NCI-H2081 treated with DMSO at 0.1 percent for 48 hours (cell line): ENCODE data around the gene GBX1.
A peak's percentile ranks its signal among the peaks of the same experiment; 100 is the strongest.

Source experiments
- DNase-seq: peaks from one replicate; lab custom pipeline; 2025; lab: John Stamatoyannopoulos, UW

GBX1 gene

GRCh38 chr7:151167197-151167961, at the start of gene GBX1:
Gene GBX1, minus strand, starts transcription at chr7:151167694. Its CDS starts 146 bp downstream, at chr7:151167548.
- no peak for DNase-seq

- DNase-seq, result no peak
Measured at GRCh38 chr7:151215396-151215795, 47.9 kb upstream of the GBX1 start.

- no peak for DNase-seq
Measured at GRCh38 chr7:151213826-151214225, 46.3 kb upstream of the GBX1 start.

- DNase-seq, result no peak
Measured at GRCh38 chr7:151212626-151213025, 45.1 kb upstream of the GBX1 start.

GRCh38 chr7:151211155-151211772, 43.8 kb upstream of the GBX1 start:
- DNase-seq, result no peak

- no peak for DNase-seq
Measured at GRCh38 chr7:151210087-151210854, 42.8 kb upstream of the GBX1 start, which contains the start of gene H2BK1. Gene H2BK1, minus strand, starts transcription at chr7:151210488. Its CDS starts 170 bp downstream, at chr7:151210318.

- no peak for DNase-seq
Measured at GRCh38 chr7:151209588-151209987, 42.1 kb upstream of the GBX1 start.

- DNase-seq, result no peak
Measured at GRCh38 chr7:151208253-151208862, 40.9 kb upstream of the GBX1 start.

- DNase-seq, result no peak
Measured at GRCh38 chr7:151207804-151208203, 40.3 kb upstream of the GBX1 start.

GRCh38 chr7:151207315-151207714, 39.8 kb upstream of the GBX1 start:
- no peak for DNase-seq

- DNase-seq, result no peak
Measured at GRCh38 chr7:151206914-151207313, 39.4 kb upstream of the GBX1 start.

- no peak for DNase-seq
Measured at GRCh38 chr7:151205730-151206129, 38.2 kb upstream of the GBX1 start.

- DNase-seq, result no peak
Measured at GRCh38 chr7:151204383-151205032, 37.0 kb upstream of the GBX1 start.

GRCh38 chr7:151202836-151203235, 35.3 kb upstream of the GBX1 start:
- no peak for DNase-seq

GRCh38 chr7:151201751-151202150, 34.3 kb upstream of the GBX1 start:
- no peak for DNase-seq

- no peak for DNase-seq
Measured at GRCh38 chr7:151201344-151201743, 33.9 kb upstream of the GBX1 start.

GRCh38 chr7:151198945-151199848, 31.7 kb upstream of the GBX1 start:
- DNase-seq, result peak; percentile 38

GRCh38 chr7:151197932-151198331, 30.4 kb upstream of the GBX1 start:
- no peak for DNase-seq

GRCh38 chr7:151195616-151196450, 28.3 kb upstream of the GBX1 start:
- no peak for DNase-seq

- no peak for DNase-seq
Measured at GRCh38 chr7:151194188-151194587, 26.7 kb upstream of the GBX1 start.
